Muscle layer of duodenum (tissue), 2 donors: Measurements from ENCODE around the gene UBASH3A.

Experiments
- H3K27ac ChIP-seq: one replicate; pipeline ENCODE4 v1.7.0; 2013; ENCODE audit warnings: mild to moderate bottlenecking, low read length
- H3K27me3 ChIP-seq: one replicate; pipeline ENCODE4 v1.7.0; 2013; ENCODE audit warnings: low read depth, mild to moderate bottlenecking, control low read depth, low read length
- H3K36me3 ChIP-seq, 2 donors: one replicate each; pipeline ENCODE4 v1.7.0; 2013; ENCODE audit warnings: low read length in 2 of 2, control low read depth in 1 of 2, mild to moderate bottlenecking in 1 of 2; ENCODE audit not compliant: insufficient read depth in 2 of 2, control insufficient read depth in 1 of 2
- H3K4me1 ChIP-seq, 2 donors: one replicate each; pipeline ENCODE4 v1.7.0; 2013; ENCODE audit warnings: low read length in 2 of 2, mild to moderate bottlenecking in 2 of 2, control low read depth in 1 of 2, moderate library complexity in 1 of 2; ENCODE audit not compliant: insufficient read depth in 2 of 2, control insufficient read depth in 1 of 2
- H3K4me3 ChIP-seq, 2 donors: one replicate each; pipeline ENCODE4 v1.7.0; 2013; ENCODE audit warnings: low read length in 2 of 2, low read depth in 1 of 2, mild to moderate bottlenecking in 1 of 2
- H3K9me3 ChIP-seq, 2 donors: one replicate each; pipeline ENCODE4 v1.7.0; 2013; ENCODE audit warnings: low read length in 2 of 2, control low read depth in 1 of 2, mild to moderate bottlenecking in 1 of 2; ENCODE audit not compliant: control insufficient read depth in 1 of 2
- donor health status: healthy.

Gene UBASH3A

DNA sequence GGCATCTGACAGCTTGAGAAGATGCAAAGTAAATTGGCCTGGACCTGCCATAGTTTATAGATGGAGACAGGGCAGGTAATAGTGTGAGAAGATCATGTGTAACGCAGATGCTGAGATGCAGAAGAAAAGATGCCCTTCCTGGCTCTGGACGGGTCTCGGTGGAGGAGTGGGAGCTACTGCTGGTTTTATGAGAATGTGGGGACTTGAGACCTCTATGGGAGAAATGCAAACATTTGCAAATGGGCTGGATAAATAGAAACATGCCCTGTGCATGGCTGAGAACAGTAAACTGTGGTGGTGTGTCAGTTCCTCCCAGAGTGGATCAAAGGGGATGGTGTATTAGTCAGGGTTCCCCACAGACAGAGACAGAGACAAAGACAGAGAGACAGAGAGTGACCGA is 21.9 kb downstream of the UBASH3A start:
- Histone ChIP-seq H3K27ac (no peak overlapping the region), H3K4me1 (no peaks in the 10 kb centered on the region), H3K9me3 (peaks cover 0 to 6% of the 10 kb centered on the region in 2 donors), H3K4me3 (no peak overlapping the region), H3K36me3 (no peaks in the 10 kb centered on the region), H3K27me3 (no peaks in the 10 kb centered on the region)

DNA sequence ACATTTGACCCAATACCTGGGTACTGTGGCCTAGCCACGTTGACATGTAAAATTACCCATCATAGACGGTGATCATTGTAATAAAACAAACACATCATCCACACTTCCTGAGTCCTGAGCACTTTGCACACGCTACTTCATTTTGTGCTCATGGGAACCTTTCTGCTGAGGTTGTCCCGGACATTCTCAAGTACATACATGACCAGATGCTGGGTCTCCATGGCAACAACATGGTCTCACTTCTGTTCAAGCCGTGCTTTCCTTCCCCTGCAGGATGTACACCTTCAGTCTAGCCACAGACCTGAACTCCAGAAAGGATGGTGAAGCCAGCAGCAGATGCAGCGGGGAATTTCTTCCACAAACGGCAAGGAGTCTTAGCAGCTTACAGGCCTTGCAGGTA is 22.7 kb downstream of the UBASH3A start:
- H3K27me3 ChIP-seq = no peaks in the 10 kb centered on the region
- H3K27ac ChIP-seq = no peak overlapping the region

DNA sequence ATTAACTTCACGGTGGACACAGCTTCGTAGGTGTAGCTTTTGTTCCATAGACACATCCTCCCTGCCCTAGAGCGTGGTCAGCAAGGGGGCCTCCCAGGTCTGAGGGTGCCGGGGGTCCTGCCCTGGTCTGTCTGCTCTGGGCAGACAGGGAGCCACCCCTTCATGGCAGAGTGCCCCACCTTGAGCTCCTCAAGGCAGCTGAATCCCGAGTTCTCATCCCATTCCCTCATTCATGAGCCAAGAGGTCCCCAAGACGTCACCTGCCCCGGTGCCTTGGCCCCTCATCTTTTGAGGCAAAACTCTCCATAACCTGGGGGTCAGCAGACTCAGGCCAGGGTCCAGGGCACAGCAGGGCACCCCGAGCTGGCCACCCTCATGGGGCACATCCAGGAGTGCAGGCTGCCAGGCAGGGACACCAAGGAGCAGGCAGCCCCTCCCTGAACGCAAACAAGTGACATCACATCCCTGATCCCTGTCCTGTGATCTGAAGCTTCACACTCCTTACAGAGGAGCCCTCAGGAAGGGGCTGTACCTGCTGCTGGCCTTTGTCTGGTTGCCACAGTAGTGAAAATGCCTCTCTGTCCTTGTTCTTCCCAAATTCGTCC is 23.3 kb downstream of the UBASH3A start:
- Histone ChIP-seq H3K36me3 (no peaks in the 10 kb centered on the region), H3K9me3 (peaks cover 0 to 1% of the 10 kb centered on the region in 2 donors), H3K27me3 (no peaks in the 10 kb centered on the region), H3K4me3 (no peak overlapping the region), H3K27ac (no peak overlapping the region), H3K4me1 (no peaks in the 10 kb centered on the region)

More for the DNA sequence above, 22.7 kb downstream of the UBASH3A start:
- no peaks in the 10 kb centered on the region for H3K36me3 ChIP-seq
- H3K4me3 ChIP-seq = no peak overlapping the region
- peaks cover 0 to 2% of the 10 kb centered on the region in 2 donors for H3K9me3 ChIP-seq
- no peaks in the 10 kb centered on the region for H3K4me1 ChIP-seq

DNA sequence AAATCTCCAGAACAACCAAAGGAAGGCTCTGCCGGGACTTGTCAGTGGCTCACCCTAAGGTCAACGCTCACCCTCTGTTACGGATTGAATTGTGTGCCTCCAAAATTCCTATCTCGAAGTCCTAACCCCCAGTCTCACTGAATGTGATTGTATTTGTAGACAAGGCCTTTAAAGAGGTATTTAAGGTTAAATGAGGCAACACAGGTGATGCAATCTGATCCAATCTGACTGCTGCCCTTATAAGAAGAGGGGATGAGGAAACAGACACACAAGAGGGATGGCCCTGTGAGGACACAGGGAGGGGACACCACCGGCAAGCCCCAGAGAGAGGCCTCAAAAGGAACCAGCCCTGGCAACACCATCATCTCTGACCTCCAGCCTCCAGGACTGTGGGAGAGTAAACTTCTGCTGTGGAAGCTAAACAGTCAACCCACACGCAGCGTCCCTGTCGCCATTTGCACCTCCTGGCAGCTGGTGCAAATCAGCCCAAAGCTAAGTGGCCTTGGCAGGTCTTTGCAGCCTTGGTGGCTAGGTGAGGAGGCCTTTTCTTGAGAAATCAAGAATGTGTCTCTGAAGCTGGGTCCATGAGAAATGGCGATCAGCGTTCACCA is 24.2 kb downstream of the UBASH3A start:
- H3K9me3 ChIP-seq = peaks cover 7 to 9% of the 10 kb centered on the region in 2 donors
- no peaks in the 10 kb centered on the region for H3K36me3 ChIP-seq
- no peaks in the 10 kb centered on the region for H3K27me3 ChIP-seq
- H3K4me3 ChIP-seq = no peak overlapping the region
- no peaks in the 10 kb centered on the region for H3K4me1 ChIP-seq
- no peak overlapping the region for H3K27ac ChIP-seq

DNA sequence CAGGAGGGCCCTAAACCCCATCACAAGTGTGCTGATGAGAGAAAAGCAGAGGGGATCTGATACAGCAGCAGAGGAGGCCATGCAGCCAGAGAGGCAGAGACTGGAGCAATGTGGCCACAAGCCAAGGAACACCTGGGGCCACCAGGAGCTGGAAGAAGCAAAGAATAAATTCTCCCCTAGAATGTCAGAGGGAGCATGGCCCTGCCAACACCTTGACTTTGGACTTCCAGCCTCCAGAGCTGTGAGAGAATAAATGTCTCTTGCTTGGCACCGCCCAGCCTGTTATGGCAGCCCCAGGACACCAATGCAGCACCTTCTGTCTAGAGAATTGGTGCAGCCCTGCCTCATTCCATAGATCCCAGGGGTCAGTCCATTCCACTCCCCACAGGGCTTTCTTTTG is 25.3 kb downstream of the UBASH3A start:
- Histone ChIP-seq H3K9me3 (peaks cover 7 to 12% of the 10 kb centered on the region in 2 donors), H3K36me3 (no peaks in the 10 kb centered on the region), H3K4me1 (no peaks in the 10 kb centered on the region), H3K27ac (no peak overlapping the region), H3K27me3 (no peaks in the 10 kb centered on the region), H3K4me3 (no peak overlapping the region)

DNA sequence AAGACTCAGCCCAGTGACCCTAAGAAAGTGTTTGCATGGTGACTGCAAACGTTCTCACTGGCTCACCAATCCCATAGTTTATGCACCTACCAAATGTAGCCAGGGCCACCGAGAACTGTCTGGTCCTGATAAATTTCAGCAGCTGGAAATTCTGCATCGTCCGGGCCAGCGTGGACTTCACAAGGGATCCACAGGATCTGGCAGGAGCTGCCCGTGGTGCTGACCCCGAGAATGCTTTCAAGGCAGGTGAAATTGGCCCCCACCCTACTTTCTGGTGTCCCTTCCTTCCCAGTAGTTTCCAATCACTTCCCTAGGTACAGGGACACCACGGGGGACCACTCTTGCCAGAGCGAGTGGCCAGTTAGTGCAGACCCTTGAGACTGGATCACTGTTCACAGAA is 26.2 kb downstream of the UBASH3A start:
- no peaks in the 10 kb centered on the region for H3K36me3 ChIP-seq
- H3K27me3 ChIP-seq = no peaks in the 10 kb centered on the region

DNA sequence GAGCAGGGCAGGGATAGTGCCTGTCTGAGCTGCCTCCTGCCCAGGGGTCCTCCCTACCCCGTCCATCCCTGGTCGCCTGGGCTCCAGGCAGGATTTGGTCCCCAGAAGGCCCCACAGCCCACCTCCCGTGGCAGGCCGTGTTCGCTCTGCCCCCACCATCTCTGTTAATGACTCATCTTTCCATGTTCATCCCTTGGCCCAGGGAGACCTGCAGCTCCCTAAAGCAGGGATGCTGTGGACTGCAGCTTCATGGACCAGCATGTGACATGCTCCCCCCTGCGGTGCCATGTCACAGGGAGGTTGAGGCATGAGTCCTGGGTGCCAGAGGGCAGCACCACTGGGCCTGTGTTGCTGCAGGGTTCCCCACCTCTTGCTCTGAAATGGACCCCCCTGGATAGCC is 26.8 kb downstream of the UBASH3A start:
- Histone ChIP-seq H3K27ac (no peak overlapping the region), H3K9me3 (peaks cover 7 to 12% of the 10 kb centered on the region in 2 donors), H3K4me1 (no peaks in the 10 kb centered on the region), H3K4me3 (no peak overlapping the region), H3K27me3 (no peaks in the 10 kb centered on the region), H3K36me3 (no peaks in the 10 kb centered on the region)

More for the DNA sequence above, 26.2 kb downstream of the UBASH3A start:
- no peak overlapping the region for H3K4me3 ChIP-seq
- H3K4me1 ChIP-seq = no peaks in the 10 kb centered on the region
- peaks cover 7 to 12% of the 10 kb centered on the region in 2 donors for H3K9me3 ChIP-seq
- no peak overlapping the region for H3K27ac ChIP-seq

DNA sequence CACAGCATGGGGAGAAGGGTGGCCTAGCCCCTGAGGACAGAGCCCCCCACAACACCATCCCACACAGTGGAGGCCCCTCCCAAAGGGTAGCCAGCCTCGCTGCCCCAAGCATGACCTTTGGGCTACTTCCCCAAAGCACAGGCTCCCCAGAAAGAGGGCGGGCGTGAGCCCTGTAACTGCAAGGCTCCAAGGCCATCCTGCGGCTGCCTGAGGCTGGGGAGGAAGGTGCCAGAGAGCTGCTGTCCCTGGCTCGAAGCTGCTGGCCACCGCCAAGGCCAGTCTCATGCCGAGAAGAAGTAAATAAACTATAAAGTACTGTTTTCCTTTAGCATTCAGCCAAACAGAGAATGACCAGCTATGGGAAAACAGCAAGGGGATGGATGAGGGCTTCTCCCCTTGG is 27.5 kb downstream of the UBASH3A start:
- no peaks in the 10 kb centered on the region for H3K4me1 ChIP-seq
- H3K4me3 ChIP-seq = no peak overlapping the region
- no peaks in the 10 kb centered on the region for H3K36me3 ChIP-seq
- no peaks in the 10 kb centered on the region for H3K27me3 ChIP-seq
- H3K9me3 ChIP-seq = peaks cover 7 to 12% of the 10 kb centered on the region in 2 donors
- H3K27ac ChIP-seq = no peak overlapping the region

DNA sequence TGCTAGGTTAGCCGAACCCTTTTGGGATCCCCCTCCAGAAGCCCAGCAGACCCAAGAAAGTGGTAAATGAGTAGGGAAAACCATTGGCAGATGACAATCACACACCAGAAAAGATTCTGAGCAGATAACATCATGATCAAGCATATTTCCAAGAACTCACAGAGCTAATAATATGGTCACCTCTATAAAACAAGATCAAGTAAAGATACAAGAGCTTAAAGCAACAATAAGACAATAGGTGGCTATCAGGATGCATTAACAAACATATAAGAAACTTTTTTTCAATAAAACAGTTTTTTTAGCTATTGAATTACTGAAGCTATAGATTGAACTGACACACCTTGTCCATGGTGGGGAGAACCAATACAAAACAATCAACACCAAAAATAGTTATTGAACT is 29.0 kb downstream of the UBASH3A start:
- Histone ChIP-seq H3K36me3 (no peaks in the 10 kb centered on the region), H3K27ac (no peak overlapping the region), H3K4me3 (no peak overlapping the region), H3K9me3 (peaks cover 7 to 17% of the 10 kb centered on the region in 2 donors), H3K27me3 (no peaks in the 10 kb centered on the region), H3K4me1 (no peaks in the 10 kb centered on the region)

DNA sequence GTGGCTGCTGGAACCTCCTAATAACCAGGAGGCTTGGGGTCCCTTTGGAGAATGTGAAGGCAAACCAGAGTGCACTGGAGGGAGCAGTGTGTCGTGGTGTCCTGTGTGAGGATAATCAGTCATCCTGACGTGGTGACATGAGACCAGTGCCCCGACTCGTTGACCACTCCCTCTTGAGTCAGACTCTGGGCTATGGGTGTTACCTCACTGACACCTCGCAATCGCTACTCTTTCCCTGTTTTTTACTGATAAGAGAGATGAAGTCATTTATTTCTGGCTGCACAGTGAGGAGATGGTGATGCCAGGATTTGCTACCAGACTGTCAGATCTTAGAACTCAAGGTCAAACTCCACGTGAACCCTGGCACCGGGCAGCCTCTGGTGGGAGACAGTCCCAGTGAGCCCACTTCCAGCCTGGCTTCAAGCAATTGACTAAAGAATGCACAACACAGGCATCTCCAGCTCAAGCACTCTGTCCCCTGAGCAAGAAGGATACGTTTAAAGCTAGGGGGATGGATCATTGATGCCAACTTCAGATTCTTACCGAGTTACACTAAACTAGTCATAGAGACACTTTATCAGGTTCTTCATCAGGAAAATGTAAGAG is 30.3 kb downstream of the UBASH3A start:
- Histone ChIP-seq H3K4me3 (no peak overlapping the region), H3K9me3 (peaks cover 7 to 17% of the 10 kb centered on the region in 2 donors), H3K4me1 (no peaks in the 10 kb centered on the region), H3K36me3 (no peaks in the 10 kb centered on the region), H3K27ac (no peak overlapping the region), H3K27me3 (no peaks in the 10 kb centered on the region)

DNA sequence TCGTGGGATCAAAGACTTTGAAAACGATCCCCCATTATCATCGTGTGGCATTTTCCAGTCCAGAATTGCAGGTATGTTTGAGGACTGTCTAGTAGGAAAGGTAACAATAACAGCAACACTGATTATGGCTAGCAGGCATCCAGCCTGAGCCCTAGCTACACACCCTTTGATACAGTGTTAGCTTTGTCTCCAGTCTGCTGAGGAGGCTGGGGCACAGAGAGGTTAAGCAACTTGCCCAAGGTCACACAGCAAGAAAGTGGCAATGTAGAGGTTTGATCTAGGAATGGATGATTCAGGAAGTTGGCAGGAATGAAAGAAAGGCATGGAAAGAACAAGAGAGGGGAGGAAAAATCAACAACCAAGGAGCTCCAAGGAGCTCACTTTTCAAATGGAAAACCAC is 31.2 kb downstream of the UBASH3A start:
- H3K36me3 ChIP-seq = no peaks in the 10 kb centered on the region
- H3K4me1 ChIP-seq = no peaks in the 10 kb centered on the region
- H3K27ac ChIP-seq = no peak overlapping the region
- H3K9me3 ChIP-seq = peaks cover 7 to 17% of the 10 kb centered on the region in 2 donors
- no peak overlapping the region for H3K4me3 ChIP-seq
- no peaks in the 10 kb centered on the region for H3K27me3 ChIP-seq
